Astrocyte (in vitro differentiated cells and primary cell): ENCODE measurements around the gene GXYLT2. TPM values are rescaled to one million over a fixed set of nuclear protein-coding genes. Genes with fewer than 3 reads are reported as not detected.

ENCODE experiments used
- DNase-seq: peaks from one replicate; pipeline ENCODE4 v3.0.0-alpha.2; 2010; ENCODE audit warnings: low read depth
- FAIRE-seq: peaks from 2 replicates; lab custom pipeline; 2011; peaks lifted over from hg19 to GRCh38; lab: Jason Lieb, UNC
- H2AFZ ChIP-seq: 2 replicates; pipeline ENCODE4 v1.6.0; 2012; ENCODE audit warnings: low read depth, low read length, inconsistent platforms
- H3K27ac ChIP-seq: 2 replicates; pipeline ENCODE4 v1.5.1; 2011; ENCODE audit warnings: low read depth, low read length, inconsistent platforms
- H3K27me3 ChIP-seq: 2 replicates; pipeline ENCODE4 v1.6.0; 2011; ENCODE audit warnings: low read length, inconsistent platforms; ENCODE audit not compliant: insufficient read depth
- H3K36me3 ChIP-seq: 2 replicates; pipeline ENCODE4 v1.5.1; 2011; ENCODE audit warnings: low read length, inconsistent platforms; ENCODE audit not compliant: insufficient read depth
- H3K4me1 ChIP-seq: 2 replicates; pipeline ENCODE4 v1.5.1; 2011; ENCODE audit warnings: low read length, inconsistent platforms; ENCODE audit not compliant: insufficient read depth
- H3K4me2 ChIP-seq: 2 replicates; pipeline ENCODE4 v1.6.0; 2012; ENCODE audit warnings: low read length, inconsistent platforms
- H3K4me3 ChIP-seq: 2 replicates; pipeline ENCODE4 v1.5.1; 2011; ENCODE audit warnings: low read depth, mild to moderate bottlenecking, low read length, inconsistent platforms; ENCODE audit not compliant: insufficient read depth
- H3K79me2 ChIP-seq: 2 replicates; pipeline ENCODE4 v1.6.0; 2012; ENCODE audit warnings: mild to moderate bottlenecking, low read length, inconsistent platforms; ENCODE audit not compliant: insufficient read depth
- H3K9ac ChIP-seq: 2 replicates; pipeline ENCODE4 v1.6.0; 2012; ENCODE audit warnings: mild to moderate bottlenecking, low read length, inconsistent platforms
- H3K9me3 ChIP-seq: 2 replicates; pipeline ENCODE4 v1.5.1; 2012; ENCODE audit warnings: low read depth, mild to moderate bottlenecking, low read length, inconsistent platforms; ENCODE audit not compliant: insufficient read depth
- H4K20me1 ChIP-seq: 2 replicates; pipeline ENCODE4 v1.6.0; 2012; ENCODE audit warnings: low read length, inconsistent platforms; ENCODE audit not compliant: insufficient read depth
- H3K27ac Mint-ChIP-seq: one replicate; pipeline ENCODE4 v1.8.0; 2021; ENCODE audit warnings: mild to moderate bottlenecking, mixed read lengths; ENCODE audit not compliant: unreplicated experiment
- H3K27me3 Mint-ChIP-seq: one replicate; pipeline ENCODE4 v1.8.0; 2021; ENCODE audit warnings: low read depth, mixed read lengths; ENCODE audit not compliant: unreplicated experiment
- H3K36me3 Mint-ChIP-seq: one replicate; pipeline ENCODE4 v1.8.0; 2021; ENCODE audit warnings: low read depth, mixed read lengths; ENCODE audit not compliant: unreplicated experiment
- H3K4me1 Mint-ChIP-seq: one replicate; pipeline ENCODE4 v1.8.0; 2021; ENCODE audit warnings: low read depth, mixed read lengths; ENCODE audit not compliant: unreplicated experiment
- H3K4me3 Mint-ChIP-seq: one replicate; pipeline ENCODE4 v1.8.0; 2021; ENCODE audit warnings: mild to moderate bottlenecking, moderate library complexity, mixed read lengths; ENCODE audit not compliant: unreplicated experiment
- H3K9me3 Mint-ChIP-seq: one replicate; pipeline ENCODE4 v1.8.0; 2021; ENCODE audit warnings: mild to moderate bottlenecking, mixed read lengths; ENCODE audit not compliant: unreplicated experiment
- EZH2 ChIP-seq: IDR thresholded peaks from 2 replicates; pipeline ENCODE4 v1.6.1; 2012; ENCODE audit warnings: mild to moderate bottlenecking, low read length, inconsistent platforms; ENCODE audit not compliant: insufficient read depth
- total RNA-seq: library from RNA; stranded (reverse); gene quantifications from 2 replicates; pipeline ENCODE4 v1.2.1, GENCODE V29; 2021
- TF ChIP-seq, protein P1 (sequence below): IDR thresholded peaks from 2 replicates; pipeline ENCODE4 v1.5.1; 2011; ENCODE audit warnings: low read depth, mild to moderate bottlenecking, inconsistent platforms, low read length, moderate library complexity; ENCODE audit not compliant: insufficient read depth

GXYLT2 gene
- total RNA-seq, 1 donor from 2014 or later = 62.6 TPM

GRCh38 chr3:72904163-72904562 is 16.3 kb downstream of the GXYLT2 start:
- Mint-ChIP-seq H3K9me3 (no peaks in the 10 kb centered on the region), H3K4me1 (peaks cover 36% of the 10 kb centered on the region), H3K4me3 (no peak overlapping the region), H3K27ac (peak overlapping the region; percentile 72), H3K36me3 (peaks cover 13% of the 10 kb centered on the region), H3K27me3 (no peaks in the 10 kb centered on the region)
- H3K27me3 ChIP-seq = no peaks in the 10 kb centered on the region
- H2AFZ ChIP-seq = no peak overlapping the region
- H3K9me3 ChIP-seq = no peaks in the 10 kb centered on the region
- no peak for FAIRE-seq
- H3K79me2 ChIP-seq = peaks cover 8% of the 10 kb centered on the region
- no peak overlapping the region for H3K4me3 ChIP-seq
- no peaks in the 10 kb centered on the region for H3K36me3 ChIP-seq
- DNase-seq = no peak
- no peak for TF ChIP-seq EZH2
- TF ChIP-seq, protein P1, sequence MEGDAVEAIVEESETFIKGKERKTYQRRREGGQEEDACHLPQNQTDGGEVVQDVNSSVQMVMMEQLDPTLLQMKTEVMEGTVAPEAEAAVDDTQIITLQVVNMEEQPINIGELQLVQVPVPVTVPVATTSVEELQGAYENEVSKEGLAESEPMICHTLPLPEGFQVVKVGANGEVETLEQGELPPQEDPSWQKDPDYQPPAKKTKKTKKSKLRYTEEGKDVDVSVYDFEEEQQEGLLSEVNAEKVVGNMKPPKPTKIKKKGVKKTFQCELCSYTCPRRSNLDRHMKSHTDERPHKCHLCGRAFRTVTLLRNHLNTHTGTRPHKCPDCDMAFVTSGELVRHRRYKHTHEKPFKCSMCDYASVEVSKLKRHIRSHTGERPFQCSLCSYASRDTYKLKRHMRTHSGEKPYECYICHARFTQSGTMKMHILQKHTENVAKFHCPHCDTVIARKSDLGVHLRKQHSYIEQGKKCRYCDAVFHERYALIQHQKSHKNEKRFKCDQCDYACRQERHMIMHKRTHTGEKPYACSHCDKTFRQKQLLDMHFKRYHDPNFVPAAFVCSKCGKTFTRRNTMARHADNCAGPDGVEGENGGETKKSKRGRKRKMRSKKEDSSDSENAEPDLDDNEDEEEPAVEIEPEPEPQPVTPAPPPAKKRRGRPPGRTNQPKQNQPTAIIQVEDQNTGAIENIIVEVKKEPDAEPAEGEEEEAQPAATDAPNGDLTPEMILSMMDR = no peak
- peaks cover 18% of the 10 kb centered on the region for H3K4me1 ChIP-seq
- no peak overlapping the region for H3K4me2 ChIP-seq
- peaks cover 24% of the 10 kb centered on the region for H4K20me1 ChIP-seq
- H3K27ac ChIP-seq = no peak overlapping the region
- H3K9ac ChIP-seq = no peak overlapping the region

- Mint-ChIP-seq H3K36me3 (peaks cover 18% of the 10 kb centered on the region), H3K4me1 (peaks cover 48% of the 10 kb centered on the region), H3K9me3 (no peaks in the 10 kb centered on the region), H3K27me3 (no peaks in the 10 kb centered on the region), H3K27ac (no peak overlapping the region), H3K4me3 (no peak overlapping the region)
- H3K9ac ChIP-seq = no peak overlapping the region
- H3K36me3 ChIP-seq = no peaks in the 10 kb centered on the region
- DNase-seq (no peak), FAIRE-seq (no peak)
- H3K4me3 ChIP-seq = no peak overlapping the region
- H3K27me3 ChIP-seq = no peaks in the 10 kb centered on the region
- peaks cover 24% of the 10 kb centered on the region for H4K20me1 ChIP-seq
- TF ChIP-seq, protein P1 = no peak
- no peak for TF ChIP-seq EZH2
- peaks cover 18% of the 10 kb centered on the region for H3K4me1 ChIP-seq
- no peak overlapping the region for H2AFZ ChIP-seq
- H3K4me2 ChIP-seq = no peak overlapping the region
- peaks cover 8% of the 10 kb centered on the region for H3K79me2 ChIP-seq
- H3K27ac ChIP-seq = no peak overlapping the region
- H3K9me3 ChIP-seq = no peaks in the 10 kb centered on the region
Measured at GRCh38 chr3:72906154-72906553, 18.3 kb downstream of the GXYLT2 start.

DNA sequence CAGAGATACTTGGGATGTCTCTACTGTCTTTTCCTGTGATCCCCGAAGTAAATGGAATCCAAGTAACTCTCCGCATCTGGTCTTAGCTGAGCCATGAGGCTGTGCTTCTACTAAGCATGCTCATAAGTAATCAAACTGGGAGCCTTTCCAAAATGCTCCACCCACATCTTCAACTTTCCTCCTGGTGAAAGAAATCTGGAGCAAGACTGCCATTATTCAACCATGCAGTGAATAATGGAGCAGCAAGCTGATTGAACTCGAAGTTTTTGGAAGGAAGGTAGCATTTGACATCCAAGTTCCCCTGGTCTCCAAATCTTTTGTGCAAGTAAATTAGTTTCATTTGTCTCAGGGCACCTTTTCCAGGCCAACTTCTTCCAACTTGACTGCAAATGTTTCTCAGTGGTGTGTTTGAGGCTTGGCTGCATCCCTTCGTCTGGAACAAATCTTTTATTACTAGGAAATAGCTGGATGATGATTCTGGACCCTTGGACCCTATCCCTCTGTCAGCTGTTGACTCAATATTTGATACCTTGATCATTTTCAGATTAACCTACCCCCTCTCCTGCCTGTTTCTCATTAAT is 19.4 kb downstream of the GXYLT2 start:
- H3K27ac Mint-ChIP-seq = peak overlapping the region; percentile 86
- Histone ChIP-seq H4K20me1 (peaks cover 24% of the 10 kb centered on the region), H3K27me3 (no peaks in the 10 kb centered on the region), H3K9ac (peak overlapping the region; percentile 39), H2AFZ (no peak overlapping the region), H3K4me1 (peaks cover 20% of the 10 kb centered on the region), H3K79me2 (peaks cover 8% of the 10 kb centered on the region), H3K27ac (peak overlapping the region; percentile 75), H3K4me2 (peak overlapping the region; percentile 45), H3K9me3 (no peaks in the 10 kb centered on the region), H3K36me3 (no peaks in the 10 kb centered on the region), H3K4me3 (no peak overlapping the region)
- H3K4me1 Mint-ChIP-seq = peaks cover 49% of the 10 kb centered on the region
- no peaks in the 10 kb centered on the region for H3K9me3 Mint-ChIP-seq
- H3K4me3 Mint-ChIP-seq = no peak overlapping the region
- no peaks in the 10 kb centered on the region for H3K27me3 Mint-ChIP-seq
- no peak for TF ChIP-seq EZH2
- TF ChIP-seq, protein P1 = no peak
- DNase-seq (peak; percentile 93), FAIRE-seq (no peak)
- peaks cover 17% of the 10 kb centered on the region for H3K36me3 Mint-ChIP-seq
